Testis (tissue), 3 donors: ENCODE measurements around the gene KLK13. TPM values are rescaled to one million over a fixed set of nuclear protein-coding genes. Genes with fewer than 3 reads are reported as not detected.

Experiments used
- DNase-seq: peaks from one replicate; pipeline ENCODE4 v3.0.0-alpha.2; 2019
- H3K27ac ChIP-seq, 2 donors: fragments of 200-600 bp; sonication (generic); one replicate each; pipeline ENCODE4 v1.5.1; 2019
- H3K27me3 ChIP-seq: fragments of 200-600 bp; sonication (generic); one replicate; pipeline ENCODE4 v1.5.1; 2019
- H3K36me3 ChIP-seq: fragments of 200-600 bp; sonication (generic); one replicate; pipeline ENCODE4 v1.5.1; 2017; ENCODE audit warnings: low read depth; ENCODE audit errors: missing control alignments
- H3K4me1 ChIP-seq: fragments of 200-600 bp; sonication (generic); one replicate; pipeline ENCODE4 v1.5.1; 2019
- H3K4me3 ChIP-seq, 2 donors: fragments of 200-600 bp; sonication (generic); one replicate each; pipeline ENCODE4 v1.5.1; 2017 to 2019
- H3K9me3 ChIP-seq: fragments of 200-600 bp; sonication (generic); one replicate; pipeline ENCODE4 v1.5.1; 2017
- CTCF ChIP-seq, 3 experiments: fragments of 450-650 bp in 2 of 3; fragments of 200-600 bp in 1 of 3; sonication (generic) in 1 of 3; IDR thresholded peaks; one replicate each; pipeline ENCODE4 v1.5.1; 2016 to 2019; ENCODE audit warnings: antibody characterized with exemption in 3 of 3, mild to moderate bottlenecking in 2 of 3, moderate library complexity in 1 of 3
- POLR2A ChIP-seq: fragments of 450-650 bp; IDR thresholded peaks from one replicate; pipeline ENCODE4 v1.6.1; 2017; ENCODE audit warnings: antibody characterized with exemption, mild to moderate bottlenecking, moderate library complexity
- WGBS, 2 donors: methylation state at CpG; one replicate each; pipeline ENCODE4 v1.1.5; 2018; 5-methylcytosine and 5-hydroxymethylcytosine counted together
- intact Hi-C: fragments of 100-400 bp; cut with DNase I; formaldehyde crosslinking; loops from one replicate; pipeline ENCODE4 v1.15.1; 2023; ENCODE audit warnings: low total_unique reads
- polyA plus RNA-seq: library from polyadenylated mRNA; stranded (reverse); fragments of 350-450 nt; fragmentation: Illumina TruSeq; extraction: RNeasy Lipid Tissue Mini Kit (QIAGEN cat#74804); gene quantifications from one replicate; pipeline ENCODE4 v1.2.3, GENCODE V29; 2014; ENCODE audit warnings: low read depth, low replicate concordance; ENCODE audit not compliant: insufficient read depth
- total RNA-seq, 2 donors: library from RNA; depleted of rRNA; stranded (reverse); fragments of >200 nt; gene quantifications; one replicate each; pipeline ENCODE4 v1.2.3, GENCODE V29; 2016

Gene KLK13
- total and polyA plus RNA-seq, 3 donors from 2014 or later: 3.7 to 13.0 (median 7.8) TPM

GRCh38 chr19:51071095-51071405 is 6.2 kb upstream of the KLK13 start:
- H3K27me3 ChIP-seq: no peaks in the 10 kb centered on the region

GRCh38 chr19:51070334-51071094 is 5.6 kb upstream of the KLK13 start:
- peaks cover 2% of the 10 kb centered on the region for H3K4me1 ChIP-seq
- TF ChIP-seq POLR2A (no peak), CTCF (IDR thresholded peaks at IDR 0.05) (no peak)
- H3K27me3 ChIP-seq: no peaks in the 10 kb centered on the region
- H3K9me3 ChIP-seq: no peaks in the 10 kb centered on the region
- H3K4me3 ChIP-seq: no peak overlapping the region
- intact Hi-C loops: no loop called here
- H3K36me3 ChIP-seq: no peaks in the 10 kb centered on the region
- WGBS, 2 donors: 77 to 90% methylated on average over 5 of the region's 5 CpGs
- DNase-seq: no peak
- H3K27ac ChIP-seq: no peak overlapping the region

More at GRCh38 chr19:51071095-51071405, 6.2 kb upstream of the KLK13 start:
- Histone ChIP-seq H3K36me3 (no peaks in the 10 kb centered on the region), H3K4me3 (no peak overlapping the region), H3K4me1 (no peaks in the 10 kb centered on the region), H3K9me3 (no peaks in the 10 kb centered on the region), H3K27ac (no peak overlapping the region)
- DNase-seq: no peak
- intact Hi-C loops: no loop called here
- WGBS, 2 donors: 61 to 76% methylated on average over 4 of the region's 4 CpGs
- TF ChIP-seq CTCF (IDR thresholded peaks at IDR 0.05) (no peak), POLR2A (no peak)

GRCh38 chr19:51066393-51067186 is 1.7 kb upstream of the KLK13 start:
- H3K27me3 ChIP-seq: no peaks in the 10 kb centered on the region
- WGBS, 2 donors: 79 to 82% methylated on average over 7 of the region's 7 CpGs
- H3K4me3 ChIP-seq: no peak overlapping the region
- H3K27ac ChIP-seq: no peak overlapping the region
- DNase-seq: no peak
- intact Hi-C loops: no loop called here
- H3K9me3 ChIP-seq: no peaks in the 10 kb centered on the region
- H3K36me3 ChIP-seq: no peaks in the 10 kb centered on the region
- no peak for TF ChIP-seq CTCF (IDR thresholded peaks at IDR 0.05)
- no peak for TF ChIP-seq POLR2A
- peaks cover 14% of the 10 kb centered on the region for H3K4me1 ChIP-seq

GRCh38 chr19:51065221-51065960 is 499 bp upstream of the KLK13 start:
- Histone ChIP-seq H3K36me3 (no peaks in the 10 kb centered on the region), H3K4me1 (peaks cover 14% of the 10 kb centered on the region), H3K4me3 (peak overlapping the region; percentile 29 to 37), H3K9me3 (no peaks in the 10 kb centered on the region), H3K27me3 (no peaks in the 10 kb centered on the region), H3K27ac (no peak overlapping the region)
- WGBS, 2 donors: 5 to 16% methylated on average over 21 to 24 of the region's 25 CpGs
- DNase-seq: no peak
- intact Hi-C loops: no loop called here
- TF ChIP-seq POLR2A (no peak), CTCF (IDR thresholded peaks at IDR 0.05) (no peak)
